Right lobe of liver (tissue), 6 donors: Measurements from ENCODE around the gene IL12RB1. TPM values are rescaled to one million over a fixed set of nuclear protein-coding genes. Genes with fewer than 3 reads are reported as not detected.

ENCODE experiments used
- ATAC-seq, 4 donors: fragments of 200-7000 bp; cut with Tn5 transposase; one replicate each; pipeline ENCODE4 v1.9.1; 2020; ENCODE audit warnings: mild to moderate bottlenecking in 4 of 4, moderate library complexity in 4 of 4
- DNase-seq, 3 donors: peaks; one replicate each; pipeline ENCODE4 v3.0.0-alpha.2; 2020
- H3K27ac ChIP-seq, 3 donors: fragments of 200-600 bp; one replicate each; pipeline ENCODE4 v1.8.0; 2022
- H3K27me3 ChIP-seq, 2 donors: fragments of 200-600 bp; one replicate each; pipeline ENCODE4 v1.8.0; 2022
- H3K36me3 ChIP-seq, 4 donors: fragments of 200-600 bp; sonication (generic) in 1 of 4; one replicate each; pipeline versions ENCODE4 v1.5.1 to v1.8.0; 2017 to 2022; ENCODE audit warnings: control low read depth in 1 of 4
- H3K4me1 ChIP-seq, 4 donors: fragments of 200-600 bp; sonication (generic) in 1 of 4; one replicate each; pipeline versions ENCODE4 v1.5.1 to v1.8.0; 2017 to 2022; ENCODE audit warnings: control low read depth in 1 of 4
- H3K4me3 ChIP-seq, 3 donors: fragments of 200-600 bp; one replicate each; pipeline ENCODE4 v1.8.0; 2022
- H3K9me3 ChIP-seq, 4 donors: fragments of 200-600 bp; sonication (generic) in 1 of 4; one replicate each; pipeline versions ENCODE4 v1.5.1 to v1.8.0; 2017 to 2022; ENCODE audit warnings: control low read depth in 1 of 4
- POLR2A ChIP-seq: fragments of 450-650 bp; IDR thresholded peaks from one replicate; pipeline ENCODE4 v1.6.1; 2017; ENCODE audit warnings: antibody characterized with exemption, mild to moderate bottlenecking
- WGBS: methylation state at CpG from one replicate; pipeline ENCODE4 v1.1.6; 2018; ENCODE audit warnings: low coverage, low lambda C conversion rate; ENCODE audit not compliant: insufficient coverage; ENCODE audit errors: missing lambda C conversion rate; 5-methylcytosine and 5-hydroxymethylcytosine counted together
- intact Hi-C, 2 donors: fragments of 100-400 bp; cut with DNase I; formaldehyde crosslinking; loops; one replicate each; pipeline versions ENCODE4 v1.11.2 to v1.14.1; 2022
- long read RNA-seq: library from polyadenylated mRNA; unstranded; transcript quantifications from one replicate; pipeline ENCODE4 v2.0.0, GENCODE V29; 2019
- total RNA-seq, 6 experiments: library from RNA; depleted of rRNA in 2 of 6; stranded (reverse); fragments of >200 nt in 2 of 6; fragmentation: NEBNext Ultra II Directional in 3 of 6; extraction: Animal tissue kit (Norgen Biotek cat#: 25700) in 3 of 6; gene quantifications; one replicate each; pipeline versions ENCODE4 v1.1.0 to v1.2.4, GENCODE V29; 2016 to 2023
- TF ChIP-seq, protein P1 (sequence below), 4 donors: fragments of 200-600 bp in 3 of 4; fragments of 450-650 bp in 1 of 4; IDR thresholded peaks; one replicate each; pipeline versions ENCODE4 v1.5.1 to v1.8.0; 2016 to 2022; ENCODE audit warnings: antibody characterized with exemption in 4 of 4, mild to moderate bottlenecking in 2 of 4
- donor health status: DM: no; HTN: yes; CAD: no.
- donor health status: DM: no; HTN: no; CAD: no.
- donor health status: DM: no; HTN: no; CAD: no.
- donor health status: DM: no; HTN: yes; CAD: no.
- donor health status: DM: no; HTN: yes; CAD: no.

Gene IL12RB1
- total RNA-seq, result 1 to 10 TPM in 1 of 6 experiments, under 1 TPM in 5; 0.25 to 2.0 (median 0.70) TPM
- long read RNA-seq, result 0 reads

DNA sequence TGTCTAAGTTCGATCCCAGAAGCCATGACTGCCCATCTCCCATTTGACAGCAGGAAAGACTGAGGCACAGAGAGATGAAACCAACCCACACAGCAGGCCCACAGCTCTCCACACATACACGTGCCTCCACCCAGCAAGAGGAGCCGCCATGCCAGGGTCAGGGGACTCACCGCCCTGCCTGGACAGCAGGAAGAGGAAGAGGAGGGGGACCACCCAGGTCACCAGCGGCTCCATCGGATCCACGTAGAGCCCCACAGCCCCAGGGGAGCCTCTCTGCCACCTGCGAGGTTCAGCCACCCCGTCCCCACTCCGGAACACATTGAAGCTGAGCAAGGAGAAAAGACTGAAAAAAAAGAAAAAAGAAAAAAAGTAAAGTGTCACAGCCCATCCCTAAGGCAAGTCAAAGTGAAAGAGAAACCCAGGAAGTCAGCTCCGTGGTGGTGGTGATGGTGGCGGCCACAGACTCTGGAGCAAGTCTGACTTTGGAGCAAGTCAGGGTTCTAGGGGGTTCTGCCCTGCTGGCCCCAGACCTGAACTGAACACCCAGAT, at the start of gene IL12RB1:
TSS of gene IL12RB1 (minus strand) at position 345 of the 549 bp plus-strand sequence. CDS start at position 234, 111 bp downstream.
- DNase-seq (no peak), ATAC-seq (peak; percentile 40 to 55 (median 48))
- intact Hi-C loops, result no loop called here
- no peaks in the 10 kb centered on the region for H3K36me3 ChIP-seq
- H3K4me3 ChIP-seq, result peak within 1 kb of the TSS; percentile 27 to 44 (median 32)
- no peak for TF ChIP-seq POLR2A
- TF ChIP-seq, protein P1, sequence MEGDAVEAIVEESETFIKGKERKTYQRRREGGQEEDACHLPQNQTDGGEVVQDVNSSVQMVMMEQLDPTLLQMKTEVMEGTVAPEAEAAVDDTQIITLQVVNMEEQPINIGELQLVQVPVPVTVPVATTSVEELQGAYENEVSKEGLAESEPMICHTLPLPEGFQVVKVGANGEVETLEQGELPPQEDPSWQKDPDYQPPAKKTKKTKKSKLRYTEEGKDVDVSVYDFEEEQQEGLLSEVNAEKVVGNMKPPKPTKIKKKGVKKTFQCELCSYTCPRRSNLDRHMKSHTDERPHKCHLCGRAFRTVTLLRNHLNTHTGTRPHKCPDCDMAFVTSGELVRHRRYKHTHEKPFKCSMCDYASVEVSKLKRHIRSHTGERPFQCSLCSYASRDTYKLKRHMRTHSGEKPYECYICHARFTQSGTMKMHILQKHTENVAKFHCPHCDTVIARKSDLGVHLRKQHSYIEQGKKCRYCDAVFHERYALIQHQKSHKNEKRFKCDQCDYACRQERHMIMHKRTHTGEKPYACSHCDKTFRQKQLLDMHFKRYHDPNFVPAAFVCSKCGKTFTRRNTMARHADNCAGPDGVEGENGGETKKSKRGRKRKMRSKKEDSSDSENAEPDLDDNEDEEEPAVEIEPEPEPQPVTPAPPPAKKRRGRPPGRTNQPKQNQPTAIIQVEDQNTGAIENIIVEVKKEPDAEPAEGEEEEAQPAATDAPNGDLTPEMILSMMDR (IDR thresholded peaks at IDR 0.05), result no peak
- WGBS, result 35% methylated on average over 12 of the region's 12 CpGs
- no peaks in the 10 kb centered on the region for H3K27me3 ChIP-seq
- H3K27ac ChIP-seq, result peak within 1 kb of the TSS; percentile 16 to 37 (median 26)
- H3K9me3 ChIP-seq, result peaks cover 0 to 2% (median 0%) of the 10 kb centered on the region in 4 donors
- no peaks in the 10 kb centered on the region for H3K4me1 ChIP-seq

DNA sequence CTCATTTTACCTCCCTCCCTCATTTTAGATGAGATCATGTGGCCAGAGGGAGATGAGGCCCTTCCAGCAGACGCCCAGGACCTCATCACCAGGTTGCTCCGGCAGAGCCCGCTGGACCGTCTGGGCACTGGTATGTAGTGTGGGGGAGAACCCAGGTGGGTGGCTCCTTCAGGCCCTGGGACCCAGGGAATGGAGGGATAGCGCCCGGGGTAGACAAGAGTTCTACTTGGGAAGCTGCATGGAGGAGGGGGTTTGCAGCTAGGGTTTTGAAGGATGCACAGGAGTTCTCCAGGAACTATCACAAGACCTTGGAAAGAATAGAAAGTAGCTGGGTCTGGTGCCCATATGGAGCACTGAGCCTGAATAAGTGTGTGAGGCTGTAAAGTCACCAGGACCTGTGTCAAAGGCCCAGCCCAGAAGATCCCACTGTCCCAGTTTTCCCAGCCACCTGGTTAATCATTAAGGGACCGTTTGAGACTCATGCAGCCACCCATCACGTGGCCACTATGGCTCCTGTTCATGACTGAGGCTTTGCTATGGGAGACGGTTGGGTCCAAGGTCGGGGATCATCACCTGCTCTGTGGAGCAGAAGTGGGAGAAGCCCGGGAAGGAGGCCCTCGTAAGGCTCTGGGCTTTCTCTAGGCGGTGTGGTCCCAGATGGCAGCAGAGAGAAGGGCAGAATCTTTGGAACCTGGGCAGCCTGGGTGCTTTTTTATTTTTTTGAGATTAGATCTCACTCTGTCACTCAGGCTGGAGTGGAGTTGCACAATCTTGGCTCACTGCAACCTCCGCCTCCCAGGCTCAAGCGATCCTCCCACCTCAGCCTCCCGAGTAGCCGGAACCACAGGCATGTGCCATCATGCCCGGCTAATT, 49.2 kb upstream of the IL12RB1 start:
- intact Hi-C loops, result no loop called here
- no peak for TF ChIP-seq POLR2A
- TF ChIP-seq, protein P1 (IDR thresholded peaks at IDR 0.05), result no peak
- peak; percentile 92 to 93 (median 92) for ATAC-seq
- Histone ChIP-seq H3K4me1 (peaks cover 0 to 23% (median 8%) of the 10 kb centered on the region in 4 donors), H3K27ac (peak overlapping the region; percentile 39 to 78 (median 76)), H3K4me3 (no peak overlapping the region), H3K36me3 (peaks cover 0 to 51% (median 10%) of the 10 kb centered on the region in 4 donors), H3K9me3 (no peaks in the 10 kb centered on the region), H3K27me3 (no peaks in the 10 kb centered on the region)
- 24% methylated on average over 10 of the region's 18 CpGs for WGBS
- DNase-seq, result peak; percentile 84 to 95 (median 91)

- TF ChIP-seq POLR2A, result no peak
- TF ChIP-seq, protein P1 (IDR thresholded peaks at IDR 0.05), result no peak
- no peak for DNase-seq
- ATAC-seq, result no peak
- Histone ChIP-seq H3K27ac (no peak overlapping the region), H3K4me3 (no peak overlapping the region), H3K36me3 (peaks cover 0 to 69% (median 22%) of the 10 kb centered on the region in 4 donors), H3K9me3 (no peaks in the 10 kb centered on the region), H3K27me3 (no peaks in the 10 kb centered on the region), H3K4me1 (peaks cover 0 to 15% (median 6%) of the 10 kb centered on the region in 4 donors)
- WGBS, result 90% methylated on average over 11 of the region's 31 CpGs
- intact Hi-C loops, result no loop called here
Measured at GRCh38 chr19:18131841-18132596, 45.3 kb upstream of the IL12RB1 start.

DNA sequence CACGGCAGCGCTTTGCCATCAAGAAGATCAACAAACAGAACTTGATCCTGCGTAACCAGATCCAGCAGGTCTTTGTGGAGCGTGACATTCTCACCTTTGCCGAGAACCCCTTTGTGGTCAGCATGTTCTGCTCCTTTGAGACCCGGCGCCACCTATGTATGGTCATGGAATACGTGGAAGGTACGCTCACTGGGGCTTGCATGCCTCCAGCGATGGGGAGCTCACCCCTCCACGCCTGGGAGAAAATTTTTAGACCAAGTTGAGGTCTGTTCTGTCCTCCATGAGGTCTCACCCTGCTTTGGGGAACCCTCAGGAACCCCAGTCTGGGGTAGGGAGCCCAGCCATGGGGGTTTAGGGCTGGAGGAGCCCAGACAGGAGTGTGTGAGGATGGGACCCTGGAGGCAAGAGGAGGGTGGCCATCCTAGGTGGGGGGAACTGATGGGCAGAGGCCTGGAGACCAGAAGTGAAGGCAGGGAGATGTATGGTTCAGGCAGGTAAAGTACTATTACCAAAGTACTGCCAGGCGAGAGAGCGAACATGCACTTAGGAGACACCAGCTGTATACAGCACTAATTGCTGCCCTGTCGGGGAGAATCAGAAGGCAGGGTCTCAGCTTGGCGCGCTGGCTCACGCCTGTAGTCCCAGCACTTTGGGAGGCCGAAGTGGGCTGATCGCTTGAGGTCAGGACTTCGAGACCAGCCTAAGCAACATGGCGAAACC, 43.9 kb upstream of the IL12RB1 start:
- Histone ChIP-seq H3K4me3 (no peak overlapping the region), H3K27me3 (no peaks in the 10 kb centered on the region), H3K4me1 (peaks cover 0 to 10% (median 3%) of the 10 kb centered on the region in 4 donors), H3K36me3 (peaks cover 0 to 67% (median 27%) of the 10 kb centered on the region in 4 donors), H3K27ac (no peak overlapping the region), H3K9me3 (no peaks in the 10 kb centered on the region)
- 82% methylated on average over 5 of the region's 21 CpGs for WGBS
- intact Hi-C loops, result no loop called here
- ATAC-seq, result no peak
- DNase-seq, result no peak
- TF ChIP-seq POLR2A, result no peak
- TF ChIP-seq, protein P1 (IDR thresholded peaks at IDR 0.05), result no peak
